GM18868 (cell line): Measurements from ENCODE around the gene TAOK3.
"Not testable (repeated sequence)": the region's sequence is repeated elsewhere in the genome, so short reads cannot be mapped to it uniquely, and the experiment has no call there.

Experiments
- ATAC-seq: cut with Tn5 transposase; IDR thresholded peaks from one replicate; pipeline ENCODE4 v1.9.1; 2021; ENCODE audit warnings: mild to moderate bottlenecking, moderate library complexity; ENCODE audit not compliant: unreplicated experiment

TAOK3 gene

GRCh38 chr12:118145113-118145797 lies 227.5 kb downstream of the TAOK3 start:
- ATAC-seq = peak; percentile 59

- no peak for ATAC-seq
Measured at GRCh38 chr12:118144499-118144898, 228.2 kb downstream of the TAOK3 start.

- ATAC-seq = no peak
Measured at GRCh38 chr12:118140825-118141224, 231.9 kb downstream of the TAOK3 start.

DNA sequence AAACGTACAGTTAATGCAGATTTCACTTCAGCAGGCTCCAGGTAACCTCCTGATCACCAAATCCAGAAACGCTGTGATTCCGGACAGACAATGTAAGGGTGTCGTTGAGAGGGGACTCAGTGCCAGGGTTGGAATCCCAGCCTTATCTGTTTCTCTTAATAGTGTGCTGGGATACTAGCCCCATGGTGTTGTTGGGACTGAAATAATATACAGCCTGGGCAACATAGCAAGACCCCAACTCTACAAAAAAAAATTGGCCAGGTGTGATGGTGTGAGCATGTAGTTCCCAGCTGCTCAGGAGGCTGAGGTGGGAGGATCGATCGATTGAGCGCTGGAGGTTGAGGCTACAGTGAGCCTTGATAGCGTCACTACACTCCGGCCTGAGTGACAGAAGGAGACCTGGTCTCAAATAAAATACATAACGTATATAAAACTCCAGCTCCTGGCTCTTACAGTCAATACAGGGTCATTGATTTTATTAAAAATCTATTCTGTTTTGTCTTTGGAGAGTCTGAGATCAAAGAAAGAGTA lies 235.5 kb downstream of the TAOK3 start:
- no peak for ATAC-seq

- peak; percentile 22 for ATAC-seq
Measured at GRCh38 chr12:118136559-118137003, 236.1 kb downstream of the TAOK3 start.

GRCh38 chr12:118135788-118136558 lies 236.7 kb downstream of the TAOK3 start, which contains the start of gene PEBP1:
Gene PEBP1, plus strand, starts transcription at chr12:118136124. Its CDS starts 86 bp downstream, at chr12:118136210.
- ATAC-seq = peak; percentile 99

DNA sequence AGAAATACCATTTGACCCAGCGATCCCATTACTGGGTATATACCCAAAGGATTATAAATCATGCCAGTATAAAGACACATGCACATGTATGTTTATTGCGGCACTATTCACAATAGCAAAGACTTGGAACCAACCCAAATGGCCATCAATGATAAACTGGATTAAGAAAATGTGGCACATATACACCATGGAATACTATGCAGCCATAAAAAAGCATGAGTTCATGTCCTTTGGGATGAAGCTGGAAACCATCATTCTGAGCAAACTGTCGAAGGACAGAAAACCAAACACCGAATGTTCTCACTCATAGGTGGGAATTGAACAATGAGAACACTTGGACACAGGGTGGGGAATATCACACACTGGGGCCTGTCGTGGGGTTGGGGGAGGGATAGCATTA lies 243.3 kb downstream of the TAOK3 start:
- ATAC-seq = not testable (repeated sequence)

- ATAC-seq = no peak
Measured at GRCh38 chr12:118127867-118128266, 244.8 kb downstream of the TAOK3 start.

GRCh38 chr12:118126119-118126757 lies 246.5 kb downstream of the TAOK3 start:
- ATAC-seq = no peak

- ATAC-seq = no peak
Measured at GRCh38 chr12:118125743-118126118, 247.0 kb downstream of the TAOK3 start.

DNA sequence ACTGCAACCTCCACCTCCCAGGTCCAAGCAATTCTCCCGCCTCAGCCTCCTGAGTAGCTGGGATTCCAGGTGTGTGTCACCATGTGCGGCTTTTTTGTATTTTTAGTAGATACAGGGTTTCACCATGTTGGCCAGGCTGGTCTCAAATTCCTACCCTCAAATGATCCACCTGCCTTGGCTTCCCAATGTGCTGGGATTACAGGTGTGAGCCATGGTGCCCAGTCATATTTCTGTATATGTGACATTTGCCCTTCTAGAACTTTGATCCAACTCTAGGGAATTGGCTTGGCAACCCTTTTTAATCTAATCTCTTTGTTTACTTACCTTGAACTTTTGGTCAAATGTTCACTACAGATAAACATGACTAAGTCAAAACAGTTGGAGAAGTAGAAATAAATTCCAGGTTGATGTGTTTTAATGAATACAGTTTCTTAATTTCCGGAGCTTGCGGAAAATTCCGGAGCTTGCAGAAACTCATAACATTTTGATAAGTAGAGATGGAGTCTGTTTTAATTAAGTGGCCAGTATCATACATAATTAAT lies 248.3 kb downstream of the TAOK3 start:
- ATAC-seq = no peak

GRCh38 chr12:118122264-118122663 lies 250.4 kb downstream of the TAOK3 start:
- ATAC-seq = no peak

GRCh38 chr12:118120579-118121363 lies 251.9 kb downstream of the TAOK3 start:
- ATAC-seq = no peak

- ATAC-seq = no peak
Measured at GRCh38 chr12:118119449-118119879, 253.2 kb downstream of the TAOK3 start.

DNA sequence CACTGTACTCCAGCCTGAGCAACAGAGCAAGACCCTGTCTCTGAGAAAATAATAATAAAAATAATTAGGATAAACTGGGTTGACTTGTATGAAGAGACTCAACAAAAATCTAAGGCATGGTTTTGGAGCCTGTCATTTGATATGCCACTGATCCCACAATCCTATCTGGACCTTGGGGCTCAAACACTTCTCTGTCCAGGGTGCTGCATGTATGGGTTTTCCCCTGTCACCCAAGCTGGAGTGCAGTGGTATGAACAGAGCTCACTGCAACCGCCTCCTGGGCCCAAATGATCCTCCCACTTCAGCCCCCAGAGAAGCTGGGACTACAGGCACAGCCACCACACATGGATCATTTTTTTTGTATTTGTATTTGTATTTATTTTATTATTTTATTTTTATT lies 263.6 kb downstream of the TAOK3 start:
- ATAC-seq = no peak

- ATAC-seq = no peak
Measured at GRCh38 chr12:118107694-118108093, 265.0 kb downstream of the TAOK3 start.

DNA sequence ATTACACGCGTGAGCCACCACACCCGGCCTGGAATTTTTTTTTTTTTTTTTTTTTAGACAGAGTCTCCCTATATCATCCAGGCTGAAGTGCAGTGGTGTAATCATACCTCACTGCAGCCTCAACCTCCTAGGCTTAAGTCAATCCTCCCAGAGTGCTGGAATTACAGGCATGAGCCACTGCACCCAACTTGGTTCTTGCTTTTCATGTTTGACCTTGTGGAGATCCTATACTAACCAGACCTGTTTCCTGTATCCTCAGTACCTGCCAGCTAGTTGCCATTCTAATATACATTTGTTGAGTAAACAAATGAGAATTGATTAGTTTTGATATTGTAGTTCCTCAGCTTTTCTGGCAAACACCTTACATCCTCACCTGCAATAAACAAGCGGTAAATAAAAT lies 265.7 kb downstream of the TAOK3 start:
- ATAC-seq = no peak

- peak; percentile 61 for ATAC-seq
Measured at GRCh38 chr12:118103601-118104382, 268.9 kb downstream of the TAOK3 start, which contains the start of gene VSIG10. Gene VSIG10, minus strand, starts transcription at chr12:118104011. Its CDS starts 340 bp downstream, at chr12:118103671.

GRCh38 chr12:118103201-118103600 lies 269.5 kb downstream of the TAOK3 start:
- peak; percentile 9 for ATAC-seq
